AG08395 (cell line): Measurements from ENCODE around the gene RBM15.
A peak's percentile ranks its signal among the peaks of the same experiment; 100 is the strongest.

Experiments used
- DNase-seq: peaks from one replicate; pipeline ENCODE4 v3.0.0; 2012; ENCODE audit warnings: mixed read lengths, low spot score

RBM15 gene

GRCh38 chr1:110321846-110322245, 17.3 kb upstream of the RBM15 start:
- DNase-seq, result no peak

- no peak for DNase-seq
Measured at GRCh38 chr1:110324667-110325066, 14.5 kb upstream of the RBM15 start.

GRCh38 chr1:110326826-110327225, 12.4 kb upstream of the RBM15 start:
- DNase-seq, result no peak

- DNase-seq, result no peak
Measured at GRCh38 chr1:110328274-110328673, 10.9 kb upstream of the RBM15 start.

DNA sequence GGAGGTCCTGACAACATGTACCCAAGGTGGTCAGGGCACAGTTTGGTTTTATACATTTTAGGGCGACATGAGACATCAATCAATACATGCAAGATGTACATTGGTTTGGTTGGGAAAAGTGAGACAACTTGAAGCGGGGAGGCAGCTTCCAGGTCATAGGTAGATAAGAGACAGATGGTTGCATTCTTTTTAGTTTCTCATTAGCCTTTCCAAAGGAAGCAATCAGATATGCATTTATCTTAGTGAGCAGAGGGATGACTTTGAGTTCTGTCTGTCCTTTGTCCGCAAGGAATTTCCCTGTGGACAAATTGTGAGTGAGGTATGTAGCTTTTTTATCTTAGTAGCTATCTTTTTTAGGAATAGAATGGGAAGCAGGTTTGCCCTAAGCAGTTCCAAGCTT, 10.5 kb upstream of the RBM15 start:
- no peak for DNase-seq

DNA sequence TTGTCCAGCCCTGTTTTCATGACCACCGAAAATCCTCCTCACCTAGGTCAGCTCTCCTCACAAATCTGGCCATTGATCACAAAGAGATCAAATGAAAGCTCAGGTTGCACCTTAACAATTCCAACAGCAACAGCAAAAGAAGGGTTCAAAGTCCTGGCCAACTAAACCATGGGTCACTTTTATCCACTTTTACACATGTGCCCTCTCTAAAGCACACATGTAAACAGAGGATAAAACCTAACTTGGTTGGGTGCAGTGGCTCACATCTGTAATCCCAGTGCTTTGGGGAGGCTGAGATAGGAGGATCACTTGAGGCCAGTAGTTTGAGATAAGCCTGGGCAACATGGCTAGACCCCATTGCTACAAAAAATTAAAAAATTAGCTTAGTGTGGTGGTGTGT, 3.9 kb upstream of the RBM15 start:
- DNase-seq, result no peak

GRCh38 chr1:110336300-110337039, 2.7 kb upstream of the RBM15 start:
- DNase-seq, result no peak

DNA sequence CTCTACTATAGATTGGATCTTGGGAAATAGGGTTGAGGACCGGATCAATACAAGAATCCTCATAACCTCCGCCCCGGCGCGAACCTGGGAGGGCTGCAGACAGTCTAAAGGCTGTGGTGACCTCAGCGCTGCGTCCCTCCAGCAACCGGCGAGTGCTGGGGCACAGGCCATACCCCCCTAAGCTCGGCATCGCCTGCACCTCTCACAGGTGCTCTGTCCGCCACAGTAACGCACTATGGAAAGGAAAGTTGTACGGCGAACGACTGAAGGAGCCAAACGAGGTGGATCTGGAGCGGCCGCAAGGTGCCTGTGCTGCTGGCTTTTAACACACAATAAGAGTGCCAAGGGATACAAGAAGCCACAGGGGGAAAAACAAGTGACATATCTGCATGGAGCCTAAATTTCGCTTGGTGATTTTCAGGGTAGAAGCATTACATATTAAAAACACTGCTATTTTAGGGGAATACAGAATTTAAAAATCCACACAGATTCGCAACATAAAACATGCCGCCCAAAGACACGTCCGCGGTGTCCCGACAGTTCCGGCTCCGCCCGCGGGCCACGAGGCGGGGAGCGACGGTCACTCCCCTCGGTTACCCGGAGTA, 1.4 kb upstream of the RBM15 start:
- no peak for DNase-seq

- peak; percentile 76 for DNase-seq
Measured at GRCh38 chr1:110338309-110338885, 780 bp upstream of the RBM15 start.

- DNase-seq, result peak; percentile 25
Measured at GRCh38 chr1:110339407-110340206, 430 bp downstream of the RBM15 start.

GRCh38 chr1:110340207-110340468, 961 bp downstream of the RBM15 start:
- DNase-seq, result no peak

DNA sequence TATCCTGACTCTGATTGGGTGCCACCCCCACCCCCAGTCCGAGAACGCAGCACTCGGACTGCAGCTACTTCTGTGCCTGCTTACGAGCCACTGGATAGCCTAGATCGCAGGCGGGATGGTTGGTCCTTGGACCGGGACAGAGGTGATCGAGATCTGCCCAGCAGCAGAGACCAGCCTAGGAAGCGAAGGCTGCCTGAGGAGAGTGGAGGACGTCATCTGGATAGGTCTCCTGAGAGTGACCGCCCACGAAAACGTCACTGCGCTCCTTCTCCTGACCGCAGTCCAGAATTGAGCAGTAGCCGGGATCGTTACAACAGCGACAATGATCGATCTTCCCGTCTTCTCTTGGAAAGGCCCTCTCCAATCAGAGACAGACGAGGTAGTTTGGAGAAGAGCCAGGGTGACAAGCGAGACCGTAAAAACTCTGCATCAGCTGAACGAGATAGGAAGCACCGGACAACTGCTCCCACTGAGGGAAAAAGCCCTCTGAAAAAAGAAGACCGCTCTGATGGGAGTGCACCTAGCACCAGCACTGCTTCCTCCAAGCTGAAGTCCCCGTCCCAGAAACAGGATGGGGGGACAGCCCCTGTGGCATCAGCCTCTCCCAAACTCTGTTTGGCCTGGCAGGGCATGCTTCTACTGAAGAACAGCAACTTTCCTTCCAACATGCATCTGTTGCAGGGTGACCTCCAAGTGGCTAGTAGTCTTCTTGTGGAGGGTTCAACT, 2.1 kb downstream of the RBM15 start:
- no peak for DNase-seq

DNA sequence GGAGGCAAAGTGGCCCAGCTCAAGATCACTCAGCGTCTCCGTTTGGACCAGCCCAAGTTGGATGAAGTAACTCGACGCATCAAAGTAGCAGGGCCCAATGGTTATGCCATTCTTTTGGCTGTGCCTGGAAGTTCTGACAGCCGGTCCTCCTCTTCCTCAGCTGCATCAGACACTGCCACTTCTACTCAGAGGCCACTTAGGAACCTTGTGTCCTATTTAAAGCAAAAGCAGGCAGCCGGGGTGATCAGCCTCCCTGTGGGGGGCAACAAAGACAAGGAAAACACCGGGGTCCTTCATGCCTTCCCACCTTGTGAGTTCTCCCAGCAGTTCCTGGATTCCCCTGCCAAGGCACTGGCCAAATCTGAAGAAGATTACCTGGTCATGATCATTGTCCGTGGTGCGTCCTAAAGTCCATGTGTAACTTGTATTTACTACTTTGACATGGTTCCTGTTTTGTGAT, 2.7 kb downstream of the RBM15 start:
- no peak for DNase-seq

DNA sequence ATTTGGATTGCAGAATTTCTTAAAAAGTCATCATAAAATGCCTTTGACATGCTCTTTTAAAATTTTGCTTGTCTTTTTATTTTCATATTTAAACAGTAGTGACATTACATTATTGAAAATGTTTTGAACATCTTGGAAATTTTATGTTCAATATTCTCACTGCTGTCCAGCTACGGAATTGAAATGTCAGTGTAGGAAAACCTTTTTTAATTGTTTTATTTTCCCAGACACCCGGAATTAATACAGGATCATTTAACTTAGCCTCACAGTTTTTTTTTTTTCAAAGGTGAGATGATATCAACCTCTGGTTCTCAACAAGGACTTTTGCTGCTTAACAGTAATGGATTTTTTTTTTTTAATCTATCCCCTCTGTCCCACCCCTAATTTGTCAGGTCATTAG, 4.1 kb downstream of the RBM15 start:
- DNase-seq, result no peak

DNA sequence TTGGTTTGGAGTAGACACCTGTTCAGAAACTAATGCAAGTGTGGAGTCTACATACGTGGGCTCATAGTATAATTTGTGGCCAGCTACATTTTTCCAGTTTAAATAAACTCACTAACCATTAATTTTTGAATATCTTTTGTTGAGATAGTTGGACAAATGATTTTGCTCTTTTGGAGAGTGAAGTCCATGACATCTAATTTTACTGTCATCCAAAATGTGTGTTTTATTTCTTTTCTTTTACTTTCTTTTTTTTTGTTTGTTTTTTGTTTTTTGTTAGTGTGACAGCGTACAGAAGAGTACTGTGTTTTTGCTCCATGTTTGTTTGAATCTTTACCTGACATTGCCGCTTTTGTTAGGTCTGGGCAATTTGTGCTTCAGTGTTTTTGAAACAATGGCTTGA, 5.0 kb downstream of the RBM15 start:
- no peak for DNase-seq

- DNase-seq, result no peak
Measured at GRCh38 chr1:110345480-110345879, 6.3 kb downstream of the RBM15 start.

GRCh38 chr1:110346690-110347089, 7.5 kb downstream of the RBM15 start:
- DNase-seq, result no peak

- no peak for DNase-seq
Measured at GRCh38 chr1:110347182-110347893, 8.2 kb downstream of the RBM15 start.

- no peak for DNase-seq
Measured at GRCh38 chr1:110348050-110348449, 8.9 kb downstream of the RBM15 start.

GRCh38 chr1:110348771-110349170, 9.6 kb downstream of the RBM15 start:
- DNase-seq, result no peak

DNA sequence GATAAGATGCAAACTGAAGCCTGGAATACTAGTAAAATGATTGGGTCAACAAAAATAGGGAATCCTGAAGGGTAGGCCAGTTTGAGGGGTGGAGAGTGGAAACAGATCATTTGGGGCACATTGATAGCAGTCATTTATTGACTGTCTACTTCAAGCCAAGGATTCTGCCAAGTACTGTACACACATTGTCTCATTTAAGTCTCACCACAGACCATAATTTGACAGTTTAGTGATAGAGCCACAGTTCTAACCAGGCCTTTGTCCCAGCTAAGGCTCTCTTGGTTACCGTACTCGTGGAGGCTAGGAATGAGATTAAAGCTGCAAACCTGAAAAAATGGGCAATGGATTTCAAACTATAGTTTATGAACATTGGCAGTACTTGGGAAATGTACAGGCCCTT, 11.2 kb downstream of the RBM15 start:
- no peak for DNase-seq

- no peak for DNase-seq
Measured at GRCh38 chr1:110355321-110355720, 16.1 kb downstream of the RBM15 start.
